Trophoblast cell (in vitro differentiated cells and primary cell): ENCODE data around the gene GSG1L.

Experiments
- DNase-seq, 2 donors: peaks; one replicate each; pipeline ENCODE4 v3.0.0-alpha.2; 2016
- H2AFZ ChIP-seq: 2 replicates; pipeline ENCODE4 v1.6.1; 2013; ENCODE audit warnings: low read length, moderate library complexity, mild to moderate bottlenecking; ENCODE audit not compliant: insufficient read depth, poor library complexity
- H2AK5ac ChIP-seq: 2 replicates; pipeline ENCODE4 v1.6.1; 2013; ENCODE audit warnings: mild to moderate bottlenecking, low read length
- H2BK120ac ChIP-seq: 2 replicates; pipeline ENCODE4 v1.6.1; 2013; ENCODE audit warnings: low read length, mild to moderate bottlenecking, moderate library complexity; ENCODE audit not compliant: insufficient read depth, poor library complexity
- H2BK12ac ChIP-seq: 2 replicates; pipeline ENCODE4 v1.6.1; 2013; ENCODE audit warnings: mild to moderate bottlenecking, low read length, moderate library complexity
- H2BK5ac ChIP-seq: 2 replicates; pipeline ENCODE4 v1.6.1; 2013; ENCODE audit warnings: low read length, low read depth, moderate library complexity, mild to moderate bottlenecking; ENCODE audit not compliant: poor library complexity
- H3K14ac ChIP-seq: 2 replicates; pipeline ENCODE4 v1.6.1; 2013; ENCODE audit warnings: mild to moderate bottlenecking, low read length
- H3K18ac ChIP-seq: 2 replicates; pipeline ENCODE4 v1.6.1; 2013; ENCODE audit warnings: mild to moderate bottlenecking, low read length
- H3K23ac ChIP-seq: 2 replicates; pipeline ENCODE4 v1.6.1; 2013; ENCODE audit warnings: low read length
- H3K27ac ChIP-seq: 2 replicates; pipeline ENCODE4 v1.5.1; 2013; ENCODE audit warnings: low read depth, mild to moderate bottlenecking, inconsistent platforms, low read length, moderate library complexity
- H3K27me3 ChIP-seq: 2 replicates; pipeline ENCODE4 v1.6.1; 2013; ENCODE audit warnings: inconsistent platforms, mild to moderate bottlenecking, low read length, moderate library complexity; ENCODE audit not compliant: insufficient read depth
- H3K36me3 ChIP-seq, 2 experiments: 1 replicate in 1 of 2; 2 replicates in 1 of 2; pipeline ENCODE4 v1.6.1; 2013; ENCODE audit warnings: low read length in 2 of 2, mild to moderate bottlenecking in 2 of 2, moderate library complexity in 1 of 2; ENCODE audit not compliant: insufficient read depth in 2 of 2, control insufficient read depth in 1 of 2
- H3K4ac ChIP-seq: 2 replicates; pipeline ENCODE4 v1.6.1; 2013; ENCODE audit warnings: low read depth, mild to moderate bottlenecking, low read length, moderate library complexity
- H3K4me1 ChIP-seq, 2 experiments: 1 replicate in 1 of 2; 2 replicates in 1 of 2; pipeline ENCODE4 v1.6.1; 2013; ENCODE audit warnings: low read length in 2 of 2, mild to moderate bottlenecking in 2 of 2, moderate library complexity in 1 of 2; ENCODE audit not compliant: insufficient read depth in 2 of 2, control insufficient read depth in 1 of 2
- H3K4me2 ChIP-seq: 2 replicates; pipeline ENCODE4 v1.6.1; 2013; ENCODE audit warnings: inconsistent platforms, mild to moderate bottlenecking, low read length, moderate library complexity
- H3K4me3 ChIP-seq: 2 replicates; pipeline ENCODE4 v1.5.1; 2013; ENCODE audit warnings: mild to moderate bottlenecking, low read depth, low read length, inconsistent platforms
- H3K79me1 ChIP-seq: one replicate; pipeline ENCODE4 v1.6.1; 2013; ENCODE audit warnings: low read length
- H3K79me2 ChIP-seq: 2 replicates; pipeline ENCODE4 v1.6.1; 2013; ENCODE audit warnings: low read length, mild to moderate bottlenecking; ENCODE audit not compliant: control insufficient read depth, insufficient read depth, poor library complexity
- H3K9ac ChIP-seq: 2 replicates; pipeline ENCODE4 v1.6.1; 2013; ENCODE audit warnings: mild to moderate bottlenecking, low read length
- H3K9me3 ChIP-seq: 2 replicates; pipeline ENCODE4 v1.6.1; 2013; ENCODE audit warnings: low read depth, mild to moderate bottlenecking, control low read depth, inconsistent platforms, low read length; ENCODE audit not compliant: insufficient read depth
- H4K12ac ChIP-seq: 2 replicates; pipeline ENCODE4 v1.6.1; 2013; ENCODE audit warnings: low read depth, mild to moderate bottlenecking, low read length, moderate library complexity
- H4K8ac ChIP-seq: 2 replicates; pipeline ENCODE4 v1.6.1; 2013; ENCODE audit warnings: low read depth, mild to moderate bottlenecking, low read length, moderate library complexity
- H4K91ac ChIP-seq: one replicate; pipeline ENCODE4 v1.6.1; 2013; ENCODE audit warnings: low read depth, mild to moderate bottlenecking, low read length, moderate library complexity
- WGBS: extraction: QIAGEN DNeasy Blood & Tissue Kit; methylation state at CpG from one replicate; pipeline ENCODE4 v1.1.7; 2013; ENCODE audit warnings: missing lambda C conversion rate; ENCODE audit not compliant: insufficient read length, insufficient coverage; ENCODE audit errors: extremely low coverage; 5-methylcytosine and 5-hydroxymethylcytosine counted together

GSG1L gene

GRCh38 chr16:28064706-28065249 is 1.3 kb upstream of the GSG1L start:
- no peak overlapping the region for H2BK12ac ChIP-seq
- no peak overlapping the region for H2BK5ac ChIP-seq
- peaks cover 32% of the 10 kb centered on the region for H3K27me3 ChIP-seq
- H3K4me1 ChIP-seq: peaks cover 0 to 4% of the 10 kb centered on the region in 2 experiments
- no peak overlapping the region for H3K18ac ChIP-seq
- no peak for DNase-seq
- no peak overlapping the region for H3K4ac ChIP-seq
- no peak overlapping the region for H3K27ac ChIP-seq
- H3K9ac ChIP-seq: no peak overlapping the region
- H2AFZ ChIP-seq: no peak overlapping the region
- H3K4me2 ChIP-seq: no peak overlapping the region
- H4K91ac ChIP-seq: no peak overlapping the region
- peaks cover 5% of the 10 kb centered on the region for H3K9me3 ChIP-seq
- no peak overlapping the region for H3K23ac ChIP-seq
- H4K8ac ChIP-seq: no peak overlapping the region
- H2AK5ac ChIP-seq: no peak overlapping the region
- H3K79me2 ChIP-seq: no peaks in the 10 kb centered on the region
- H4K12ac ChIP-seq: no peak overlapping the region
- no peak overlapping the region for H3K14ac ChIP-seq
- no peaks in the 10 kb centered on the region for H3K36me3 ChIP-seq
- no peaks in the 10 kb centered on the region for H3K79me1 ChIP-seq
- no peak overlapping the region for H3K4me3 ChIP-seq
- no CpG with 5 or more reads among the region's 15 CpGs for WGBS
- no peak overlapping the region for H2BK120ac ChIP-seq

- Histone ChIP-seq H3K14ac (no peak overlapping the region), H3K18ac (no peak overlapping the region), H2AFZ (no peak overlapping the region), H3K4me1 (peaks cover 0 to 4% of the 10 kb centered on the region in 2 experiments), H3K4ac (no peak overlapping the region), H3K4me3 (no peak overlapping the region), H3K27ac (no peak overlapping the region), H4K12ac (no peak overlapping the region), H4K8ac (no peak overlapping the region), H2AK5ac (no peak overlapping the region), H2BK12ac (no peak overlapping the region), H3K9ac (no peak overlapping the region), H3K4me2 (no peak overlapping the region), H3K9me3 (peaks cover 5% of the 10 kb centered on the region), H2BK5ac (no peak overlapping the region), H2BK120ac (no peak overlapping the region), H3K36me3 (no peaks in the 10 kb centered on the region), H3K79me1 (no peaks in the 10 kb centered on the region), H3K23ac (no peak overlapping the region), H3K27me3 (peaks cover 32% of the 10 kb centered on the region), H3K79me2 (no peaks in the 10 kb centered on the region), H4K91ac (no peak overlapping the region)
- no peak for DNase-seq
- WGBS: no CpG with 5 or more reads among the region's 3 CpGs
Observed at GRCh38 chr16:28064150-28064549, 636 bp upstream of the GSG1L start.

GRCh38 chr16:28062847-28063521 is 530 bp downstream of the GSG1L start:
- H4K12ac ChIP-seq: no peak overlapping the region
- H3K27ac ChIP-seq: no peak overlapping the region
- no peak overlapping the region for H2BK5ac ChIP-seq
- no peak overlapping the region for H2AK5ac ChIP-seq
- no peak overlapping the region for H3K18ac ChIP-seq
- no peak overlapping the region for H3K23ac ChIP-seq
- peak overlapping the region; percentile 90 for H3K4me2 ChIP-seq
- no CpG with 5 or more reads among the region's 99 CpGs for WGBS
- H2BK12ac ChIP-seq: no peak overlapping the region
- no peak overlapping the region for H2AFZ ChIP-seq
- H3K4me1 ChIP-seq: peaks cover 0 to 2% of the 10 kb centered on the region in 2 experiments
- H3K27me3 ChIP-seq: peaks cover 32% of the 10 kb centered on the region
- H4K91ac ChIP-seq: no peak overlapping the region
- H3K9me3 ChIP-seq: peaks cover 5% of the 10 kb centered on the region
- no peaks in the 10 kb centered on the region for H3K79me2 ChIP-seq
- H3K4ac ChIP-seq: no peak overlapping the region
- peak overlapping the region; percentile 60 for H3K4me3 ChIP-seq
- H3K14ac ChIP-seq: no peak overlapping the region
- H3K36me3 ChIP-seq: no peaks in the 10 kb centered on the region
- no peak overlapping the region for H3K9ac ChIP-seq
- H2BK120ac ChIP-seq: no peak overlapping the region
- DNase-seq: no peak
- H3K79me1 ChIP-seq: no peaks in the 10 kb centered on the region
- no peak overlapping the region for H4K8ac ChIP-seq

- Histone ChIP-seq H2BK120ac (no peak overlapping the region), H3K23ac (no peak overlapping the region), H3K9me3 (peaks cover 5% of the 10 kb centered on the region), H3K4me1 (peaks cover 0 to 2% of the 10 kb centered on the region in 2 experiments), H3K4me2 (peak overlapping the region; percentile 90), H3K4me3 (no peak overlapping the region), H2AFZ (no peak overlapping the region), H3K79me1 (no peaks in the 10 kb centered on the region), H2BK12ac (no peak overlapping the region), H3K79me2 (no peaks in the 10 kb centered on the region), H4K8ac (no peak overlapping the region), H3K27ac (no peak overlapping the region), H3K4ac (no peak overlapping the region), H4K91ac (no peak overlapping the region), H3K18ac (no peak overlapping the region), H2BK5ac (no peak overlapping the region), H4K12ac (no peak overlapping the region), H3K36me3 (no peaks in the 10 kb centered on the region), H3K14ac (no peak overlapping the region), H2AK5ac (no peak overlapping the region), H3K9ac (no peak overlapping the region), H3K27me3 (peaks cover 32% of the 10 kb centered on the region)
- WGBS: no CpG with 5 or more reads among the region's 39 CpGs
- DNase-seq: no peak
Observed at GRCh38 chr16:28062261-28062846, 1.2 kb downstream of the GSG1L start.
